DMS114 treated with DMSO at 0.1 percent for 48 hours (cell line): ENCODE data around the gene FRMD6.
"Not testable (repeated sequence)": the region's sequence is repeated elsewhere in the genome, so short reads cannot be mapped to it uniquely, and the experiment has no call there.

Source experiments
- DNase-seq: peaks from one replicate; lab custom pipeline; 2025; ENCODE audit not compliant: unreplicated experiment; lab: John Stamatoyannopoulos, UW

The FRMD6 gene

DNA sequence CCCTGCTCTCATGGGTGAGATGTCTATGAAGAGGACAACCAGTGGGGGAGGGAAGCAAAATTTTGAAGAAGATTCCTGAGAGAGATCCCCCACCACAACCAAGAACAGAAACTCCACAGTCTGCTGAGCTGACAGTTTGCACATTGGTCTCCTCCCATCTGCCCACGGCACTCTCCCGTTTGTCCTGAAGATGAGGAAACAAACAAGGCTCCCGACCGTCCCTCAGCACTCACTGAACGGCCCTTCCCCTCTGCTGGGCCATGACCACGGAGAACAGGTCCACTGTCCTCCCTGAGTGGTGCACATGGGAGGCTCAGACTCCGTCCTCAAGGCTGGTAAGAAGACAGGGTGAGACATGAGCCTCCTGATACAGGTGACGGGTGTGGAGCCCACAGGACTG, 114.9 kb downstream of the FRMD6 start:
- not testable (repeated sequence) for DNase-seq

DNA sequence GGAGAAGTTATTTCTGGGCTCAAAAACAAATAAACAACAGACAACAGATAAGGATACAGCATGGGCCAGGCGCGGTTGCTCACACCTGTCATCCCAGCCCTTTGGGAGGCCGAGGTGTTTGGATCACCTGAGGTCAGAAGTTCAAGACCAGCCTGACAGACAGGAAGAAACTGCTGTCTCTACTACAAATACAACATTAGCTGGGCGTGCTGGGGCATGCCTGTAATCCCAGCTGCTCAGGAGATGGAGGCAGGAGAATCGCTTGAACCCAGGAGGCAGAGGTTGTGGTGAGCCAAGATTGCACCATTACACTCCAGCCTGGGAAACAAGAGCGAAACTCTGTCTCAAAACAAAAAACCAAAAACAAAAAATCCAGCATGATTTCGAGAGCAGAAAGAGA, 117.6 kb downstream of the FRMD6 start:
- not testable (repeated sequence) for DNase-seq

GRCh38 chr14:51774209-51774608, 122.5 kb downstream of the FRMD6 start:
- no peak for DNase-seq

GRCh38 chr14:51776102-51776894, 124.6 kb downstream of the FRMD6 start:
- peak; percentile 35 for DNase-seq

DNA sequence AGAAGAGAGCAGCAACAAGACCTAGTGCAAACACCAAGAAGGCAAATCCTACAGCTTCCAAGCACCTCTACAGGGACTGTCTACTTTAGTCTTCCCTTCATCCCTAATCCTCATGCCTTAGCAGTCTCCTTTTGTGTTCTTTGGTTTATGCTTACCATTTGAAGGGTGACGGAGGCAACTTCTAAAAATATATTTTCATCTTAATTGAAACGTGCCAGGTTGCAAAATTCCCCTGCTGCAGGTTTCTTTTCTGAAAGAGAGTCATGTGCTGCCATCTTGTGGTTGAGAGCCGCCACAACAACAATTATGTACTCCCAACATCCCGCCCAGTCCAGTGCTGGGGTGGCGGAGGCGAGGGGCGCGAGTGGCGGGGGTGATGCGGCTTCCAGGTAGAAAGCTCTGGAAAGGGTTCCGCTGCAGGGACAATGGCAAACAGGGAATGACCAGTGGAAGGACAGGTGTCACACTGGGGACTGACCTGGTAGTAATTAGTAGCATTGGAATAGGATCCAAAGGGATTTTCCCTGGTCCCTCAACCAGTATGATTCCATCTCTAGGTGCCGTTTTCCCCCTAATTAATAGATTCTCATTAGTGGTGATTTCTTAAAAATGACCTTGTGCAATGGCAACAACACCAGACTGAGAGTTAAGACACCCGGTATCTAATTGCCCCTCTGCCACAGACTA, 128.4 kb downstream of the FRMD6 start:
- peak; percentile 60 for DNase-seq
